WERI-Rb-1 (cell line): ENCODE measurements around the gene CHRNB4.

ENCODE experiments used
- DNase-seq: peaks from one replicate; pipeline ENCODE4 v3.0.0-alpha.2; 2020
- H3K27ac ChIP-seq: fragments of 250-450 bp; sonication (Bioruptor Pico); 2 replicates; pipeline ENCODE4 v1.5.1; 2020; ENCODE audit warnings: mild to moderate bottlenecking, moderate library complexity
- H3K27me3 ChIP-seq: fragments of 250-450 bp; sonication (Bioruptor Pico); 2 replicates; pipeline ENCODE4 v1.5.1; 2021; ENCODE audit warnings: mild to moderate bottlenecking, low read depth, moderate library complexity; ENCODE audit not compliant: insufficient read depth, severe bottlenecking
- H3K36me3 ChIP-seq: fragments of 250-450 bp; sonication (Bioruptor Pico); 2 replicates; pipeline ENCODE4 v1.5.1; 2020; ENCODE audit warnings: mild to moderate bottlenecking, moderate library complexity
- H3K4me3 ChIP-seq: 2 replicates; pipeline ENCODE4 v1.5.1; 2011; ENCODE audit warnings: low read depth, mild to moderate bottlenecking, control low read depth, low read length
- H3K9me3 ChIP-seq: fragments of 250-450 bp; sonication (Bioruptor Pico); 2 replicates; pipeline ENCODE4 v1.5.1; 2021; ENCODE audit warnings: mild to moderate bottlenecking, moderate library complexity; ENCODE audit not compliant: severe bottlenecking
- CTCF ChIP-seq: IDR thresholded peaks from 2 replicates; pipeline ENCODE4 v1.5.1; 2011; ENCODE audit warnings: low read depth, mild to moderate bottlenecking, control low read depth, inconsistent platforms, low read length

Gene CHRNB4

GRCh38 chr15:78599189-78599588 is 41.8 kb downstream of the CHRNB4 start:
- H3K36me3 ChIP-seq, result peaks cover 89% of the 10 kb centered on the region
- no peak for DNase-seq
- H3K27me3 ChIP-seq, result no peaks in the 10 kb centered on the region
- TF ChIP-seq CTCF, result no peak
- no peak overlapping the region for H3K27ac ChIP-seq
- H3K9me3 ChIP-seq, result no peaks in the 10 kb centered on the region
- H3K4me3 ChIP-seq, result no peak overlapping the region

GRCh38 chr15:78598348-78598747 is 42.7 kb downstream of the CHRNB4 start:
- H3K9me3 ChIP-seq, result no peaks in the 10 kb centered on the region
- H3K4me3 ChIP-seq, result no peak overlapping the region
- H3K36me3 ChIP-seq, result peaks cover 90% of the 10 kb centered on the region
- H3K27ac ChIP-seq, result no peak overlapping the region
- TF ChIP-seq CTCF, result no peak
- no peaks in the 10 kb centered on the region for H3K27me3 ChIP-seq
- no peak for DNase-seq

- TF ChIP-seq CTCF, result no peak
- Histone ChIP-seq H3K27ac (no peak overlapping the region), H3K27me3 (no peaks in the 10 kb centered on the region), H3K4me3 (no peak overlapping the region), H3K9me3 (no peaks in the 10 kb centered on the region), H3K36me3 (peaks cover 92% of the 10 kb centered on the region)
- DNase-seq, result no peak
Observed at GRCh38 chr15:78597583-78597982, 43.4 kb downstream of the CHRNB4 start.

GRCh38 chr15:78574944-78575343 is 66.1 kb downstream of the CHRNB4 start:
- DNase-seq, result no peak
- H3K4me3 ChIP-seq, result no peak overlapping the region
- no peaks in the 10 kb centered on the region for H3K9me3 ChIP-seq
- peaks cover 11% of the 10 kb centered on the region; the same call in 1 of the 2 replicates for H3K36me3 ChIP-seq
- H3K27ac ChIP-seq, result no peak overlapping the region
- H3K27me3 ChIP-seq, result no peaks in the 10 kb centered on the region
- no peak for TF ChIP-seq CTCF
